Adipocyte (in vitro differentiated cells): ENCODE data around the gene UBE2O.

ENCODE experiments used
- DNase-seq: peaks from one replicate; pipeline ENCODE4 v3.0.0-alpha.2; 2015; ENCODE audit warnings: low read depth
- H3K27me3 ChIP-seq: replicated peaks from 2 replicates; pipeline ENCODE4 v1.7.0; 2013; ENCODE audit warnings: mild to moderate bottlenecking, low read length, moderate library complexity; ENCODE audit not compliant: control insufficient read depth, insufficient read depth
- H3K36me3 ChIP-seq: 2 replicates; pipeline ENCODE4 v1.7.0; 2013; ENCODE audit warnings: low read length, mild to moderate bottlenecking, moderate library complexity; ENCODE audit not compliant: control insufficient read depth, insufficient read depth, severe bottlenecking
- H3K4me1 ChIP-seq: 2 replicates; pipeline ENCODE4 v1.7.0; 2013; ENCODE audit warnings: mild to moderate bottlenecking, low read length, moderate library complexity; ENCODE audit not compliant: control insufficient read depth, insufficient read depth
- H3K4me3 ChIP-seq: 2 replicates; pipeline ENCODE4 v1.7.0; 2013; ENCODE audit warnings: mild to moderate bottlenecking, low read length, moderate library complexity
- H3K9ac ChIP-seq: 2 replicates; pipeline ENCODE4 v1.7.0; 2013; ENCODE audit warnings: mild to moderate bottlenecking, low read length, moderate library complexity
- H3K9me3 ChIP-seq: 2 replicates; pipeline ENCODE4 v1.7.0; 2013; ENCODE audit warnings: mild to moderate bottlenecking, low read length, moderate library complexity; ENCODE audit not compliant: control insufficient read depth

UBE2O gene

DNA sequence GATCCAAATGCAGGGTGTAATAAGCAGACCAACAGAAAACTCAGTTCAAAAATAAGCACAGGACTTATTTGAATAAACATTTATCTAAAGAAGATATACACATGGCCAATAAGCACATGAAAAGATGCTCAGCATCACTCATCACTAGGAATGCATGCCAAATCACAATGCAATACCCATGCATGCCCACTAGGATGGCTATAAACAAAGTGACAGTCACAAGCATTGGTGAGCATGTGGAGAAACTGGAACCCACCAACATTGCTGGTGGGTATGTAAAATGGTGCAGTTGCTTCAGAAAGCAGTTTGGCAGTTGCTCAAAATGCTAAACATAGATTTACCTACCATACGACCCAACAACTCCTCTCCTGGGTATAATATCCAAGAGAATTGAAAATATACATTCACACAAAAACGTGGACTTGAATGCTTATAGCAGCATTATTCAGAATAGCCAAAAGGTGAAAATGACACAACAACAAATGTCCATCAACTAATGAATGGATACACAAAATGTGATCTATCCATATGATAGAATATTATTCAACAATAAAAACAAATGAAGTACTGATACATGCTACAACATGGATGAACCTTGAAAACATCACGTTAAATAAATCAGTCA lies 20.1 kb downstream of the UBE2O start:
- Histone ChIP-seq H3K4me3 (no peak overlapping the region), H3K36me3 (no peaks in the 10 kb centered on the region), H3K9ac (no peak overlapping the region), H3K27me3 (no peaks in the 10 kb centered on the region), H3K9me3 (no peaks in the 10 kb centered on the region), H3K4me1 (peaks cover 14% of the 10 kb centered on the region)
- DNase-seq, result peak; percentile 35

DNA sequence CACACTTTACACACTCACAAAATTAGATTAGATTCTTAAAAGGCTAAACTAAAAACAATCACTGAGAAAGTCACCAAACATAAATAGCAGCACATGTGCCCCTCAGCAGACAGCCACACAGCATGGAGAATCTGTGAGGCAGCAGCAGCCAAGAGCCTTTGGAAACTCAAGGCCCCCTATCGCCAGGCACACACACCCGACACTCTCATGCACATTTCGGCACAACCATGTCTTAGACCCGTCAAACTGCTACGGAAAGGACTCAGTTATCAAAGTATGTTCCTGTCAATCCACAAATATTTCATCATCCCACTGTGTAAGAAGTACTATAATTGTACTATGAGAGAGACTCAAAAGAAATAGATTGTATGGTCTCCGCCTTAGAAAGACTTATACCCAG lies 20.9 kb downstream of the UBE2O start:
- no peaks in the 10 kb centered on the region for H3K36me3 ChIP-seq
- H3K9ac ChIP-seq, result no peak overlapping the region
- peak; percentile 34 for DNase-seq
- no peaks in the 10 kb centered on the region for H3K9me3 ChIP-seq
- no peak overlapping the region for H3K4me3 ChIP-seq
- H3K27me3 ChIP-seq, result no peaks in the 10 kb centered on the region
- H3K4me1 ChIP-seq, result peaks cover 17% of the 10 kb centered on the region

DNA sequence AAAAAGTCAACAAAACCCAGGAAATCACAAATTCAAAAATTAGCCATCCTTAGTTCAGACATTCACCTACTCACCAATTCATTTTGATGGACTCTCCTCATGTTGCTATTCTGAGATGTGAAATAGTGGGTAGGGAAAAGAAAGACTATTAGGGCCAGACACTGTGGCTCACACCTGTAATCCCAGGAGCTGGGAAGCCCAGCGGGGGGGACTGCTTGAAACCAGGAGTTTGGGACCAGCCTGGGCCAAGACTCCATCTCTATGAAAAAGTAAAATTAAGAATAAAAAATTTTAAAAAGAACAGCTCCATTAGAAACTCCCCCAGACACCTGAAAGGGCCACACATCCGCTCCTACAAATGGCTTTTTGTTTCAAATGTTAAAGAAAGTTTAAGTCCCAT lies 21.4 kb downstream of the UBE2O start:
- no peaks in the 10 kb centered on the region for H3K9me3 ChIP-seq
- H3K4me3 ChIP-seq, result no peak overlapping the region
- no peak overlapping the region for H3K9ac ChIP-seq
- no peak for DNase-seq
- H3K27me3 ChIP-seq, result no peaks in the 10 kb centered on the region
- no peaks in the 10 kb centered on the region for H3K36me3 ChIP-seq
- peaks cover 22% of the 10 kb centered on the region for H3K4me1 ChIP-seq

DNA sequence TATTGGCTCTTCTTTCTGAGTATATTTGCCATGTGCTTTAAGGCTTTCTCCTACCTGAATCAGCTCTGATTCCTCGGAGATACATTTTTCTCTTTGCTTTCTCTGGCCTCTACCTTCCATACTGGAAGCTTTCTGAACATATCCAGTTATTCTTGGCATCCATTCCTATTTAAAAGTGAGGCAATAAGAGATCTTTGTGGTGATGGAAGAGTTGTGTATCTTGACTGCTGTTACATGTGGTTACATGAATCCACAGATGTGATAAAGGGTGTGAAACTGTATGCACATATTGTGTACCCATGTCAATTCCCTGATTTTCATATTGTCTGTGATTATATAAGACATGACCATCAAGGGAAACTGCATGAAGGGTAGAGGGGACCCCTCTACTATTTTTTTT lies 24.4 kb downstream of the UBE2O start:
- no peak overlapping the region for H3K4me3 ChIP-seq
- H3K9ac ChIP-seq, result no peak overlapping the region
- H3K4me1 ChIP-seq, result peaks cover 22% of the 10 kb centered on the region
- no peaks in the 10 kb centered on the region for H3K9me3 ChIP-seq
- no peaks in the 10 kb centered on the region for H3K27me3 ChIP-seq
- DNase-seq, result no peak
- no peaks in the 10 kb centered on the region for H3K36me3 ChIP-seq

DNA sequence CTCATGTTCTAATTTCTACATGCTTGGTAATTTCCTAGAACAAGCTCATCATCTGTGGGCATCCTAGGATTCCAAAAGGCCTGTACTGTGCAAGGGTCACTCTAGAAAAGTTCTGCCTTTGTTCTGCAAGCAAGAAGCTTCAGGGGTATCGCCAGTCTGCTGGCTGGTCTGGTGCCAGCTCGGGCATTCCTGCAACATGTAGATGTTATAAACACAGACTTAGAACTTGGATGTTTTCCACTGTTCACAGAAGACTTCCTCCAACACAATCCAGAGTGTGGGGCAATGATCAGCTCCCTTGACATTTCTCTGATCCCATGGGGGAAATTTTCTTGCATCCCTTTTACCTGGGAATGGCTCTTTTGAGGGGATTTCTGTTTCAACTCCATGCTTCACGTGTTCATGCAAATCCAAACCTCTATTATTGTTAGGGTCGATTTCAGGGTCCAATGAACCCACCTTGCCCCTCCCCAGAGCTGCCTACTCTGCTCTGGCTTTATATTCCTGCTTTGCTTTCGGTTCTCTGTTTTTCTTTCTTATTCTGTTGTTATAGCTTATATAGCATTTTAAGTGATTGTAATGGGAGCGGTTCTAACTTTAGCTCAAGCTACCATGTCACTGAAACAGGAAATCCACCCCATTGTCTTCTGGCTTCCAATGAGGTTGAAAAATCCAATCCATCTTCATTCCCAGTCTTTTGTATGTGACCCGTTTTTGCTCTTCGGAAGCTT lies 25.3 kb downstream of the UBE2O start:
- Histone ChIP-seq H3K4me3 (no peak overlapping the region), H3K27me3 (no peaks in the 10 kb centered on the region), H3K4me1 (peaks cover 22% of the 10 kb centered on the region), H3K9me3 (no peaks in the 10 kb centered on the region), H3K9ac (no peak overlapping the region), H3K36me3 (no peaks in the 10 kb centered on the region)
- peak; percentile 71 for DNase-seq

DNA sequence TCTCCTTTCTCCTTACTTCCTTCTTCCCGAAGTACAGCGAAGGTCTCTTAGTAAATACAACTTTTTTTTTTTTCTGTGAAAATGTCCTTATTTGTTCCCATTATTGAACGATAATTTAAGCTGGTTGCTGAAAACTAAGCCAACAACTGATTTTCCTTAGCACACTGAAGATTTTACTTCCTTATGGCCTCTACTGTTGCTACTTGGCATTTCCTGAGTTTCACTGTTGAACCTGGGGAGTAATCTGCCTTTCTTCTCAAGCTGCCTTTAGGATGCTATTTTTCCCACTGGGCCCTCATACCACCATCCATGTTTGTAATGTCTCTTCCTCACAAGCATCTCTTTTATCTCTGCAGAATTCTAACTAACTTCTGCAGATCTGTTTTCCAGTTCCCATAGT lies 26.1 kb downstream of the UBE2O start:
- no peak for DNase-seq
- Histone ChIP-seq H3K27me3 (no peaks in the 10 kb centered on the region), H3K4me3 (no peak overlapping the region)

DNA sequence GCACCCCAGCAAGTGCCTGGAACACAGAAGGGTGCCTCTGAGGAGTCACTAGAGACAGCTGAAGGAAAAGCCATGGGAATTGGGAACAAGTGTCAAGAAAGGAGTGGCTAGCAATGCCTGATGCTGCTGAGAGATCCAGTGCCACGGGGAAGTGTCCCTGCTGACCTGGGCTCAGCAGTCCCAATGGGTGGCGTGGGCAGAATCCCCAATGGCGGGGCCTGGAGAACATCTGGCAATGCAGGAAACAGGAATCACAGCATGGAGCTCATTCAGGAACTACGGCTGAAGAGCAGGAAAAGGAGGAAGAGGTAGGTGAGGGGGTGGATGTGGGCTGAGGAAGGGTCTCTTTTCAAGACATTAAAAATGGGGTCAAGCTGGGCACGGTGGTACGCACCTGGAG lies 30.1 kb downstream of the UBE2O start:
- Histone ChIP-seq H3K4me1 (peaks cover 13% of the 10 kb centered on the region), H3K9me3 (no peaks in the 10 kb centered on the region), H3K27me3 (no peaks in the 10 kb centered on the region), H3K36me3 (no peaks in the 10 kb centered on the region), H3K4me3 (no peak overlapping the region), H3K9ac (no peak overlapping the region)
- no peak for DNase-seq

More for the DNA sequence above, 26.1 kb downstream of the UBE2O start:
- H3K4me1 ChIP-seq, result peaks cover 22% of the 10 kb centered on the region
- H3K36me3 ChIP-seq, result no peaks in the 10 kb centered on the region
- no peak overlapping the region for H3K9ac ChIP-seq
- no peaks in the 10 kb centered on the region for H3K9me3 ChIP-seq

DNA sequence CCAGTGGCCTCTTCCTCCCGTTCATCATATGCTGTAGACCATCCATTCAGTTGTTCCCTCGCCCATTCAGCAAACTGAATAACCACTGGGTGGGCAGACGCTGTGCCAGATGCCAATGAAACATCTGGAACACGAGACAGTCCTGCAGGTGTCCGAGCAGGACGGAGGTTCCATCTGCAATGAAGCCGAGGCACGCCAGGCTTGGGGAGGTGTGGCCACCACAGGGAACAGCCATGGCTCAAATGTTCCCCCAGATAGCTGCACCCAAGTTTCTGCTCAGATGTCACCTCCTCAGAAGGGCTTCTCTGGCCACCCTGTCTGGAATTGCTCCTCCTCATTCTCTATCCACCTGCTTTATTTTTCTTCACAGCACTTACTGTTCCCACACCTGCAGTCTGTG lies 30.5 kb downstream of the UBE2O start:
- Histone ChIP-seq H3K9ac (no peak overlapping the region), H3K36me3 (no peaks in the 10 kb centered on the region), H3K9me3 (no peaks in the 10 kb centered on the region), H3K4me1 (peaks cover 9% of the 10 kb centered on the region), H3K4me3 (no peak overlapping the region), H3K27me3 (no peaks in the 10 kb centered on the region)
- DNase-seq, result no peak

DNA sequence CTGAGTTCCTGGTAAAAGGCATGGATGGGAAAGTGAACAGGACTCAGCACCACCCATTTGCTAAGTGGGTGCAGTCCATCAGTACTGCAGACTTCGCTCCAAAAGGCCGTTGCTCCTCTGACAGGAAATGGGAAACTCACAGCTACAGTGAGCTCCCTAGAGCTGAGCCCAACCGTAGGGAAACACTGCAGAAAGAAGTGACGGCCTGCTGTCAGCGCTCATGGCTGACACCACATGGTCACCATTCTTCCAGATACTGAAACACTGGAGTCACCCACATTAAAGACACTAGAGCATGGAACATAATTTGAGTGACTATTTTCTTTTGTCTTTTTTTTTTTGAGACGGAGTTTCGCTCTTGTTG lies 31.9 kb downstream of the UBE2O start:
- Histone ChIP-seq H3K9ac (no peak overlapping the region), H3K36me3 (no peaks in the 10 kb centered on the region), H3K27me3 (no peaks in the 10 kb centered on the region), H3K4me1 (no peaks in the 10 kb centered on the region), H3K9me3 (no peaks in the 10 kb centered on the region), H3K4me3 (no peak overlapping the region)
- DNase-seq, result no peak

DNA sequence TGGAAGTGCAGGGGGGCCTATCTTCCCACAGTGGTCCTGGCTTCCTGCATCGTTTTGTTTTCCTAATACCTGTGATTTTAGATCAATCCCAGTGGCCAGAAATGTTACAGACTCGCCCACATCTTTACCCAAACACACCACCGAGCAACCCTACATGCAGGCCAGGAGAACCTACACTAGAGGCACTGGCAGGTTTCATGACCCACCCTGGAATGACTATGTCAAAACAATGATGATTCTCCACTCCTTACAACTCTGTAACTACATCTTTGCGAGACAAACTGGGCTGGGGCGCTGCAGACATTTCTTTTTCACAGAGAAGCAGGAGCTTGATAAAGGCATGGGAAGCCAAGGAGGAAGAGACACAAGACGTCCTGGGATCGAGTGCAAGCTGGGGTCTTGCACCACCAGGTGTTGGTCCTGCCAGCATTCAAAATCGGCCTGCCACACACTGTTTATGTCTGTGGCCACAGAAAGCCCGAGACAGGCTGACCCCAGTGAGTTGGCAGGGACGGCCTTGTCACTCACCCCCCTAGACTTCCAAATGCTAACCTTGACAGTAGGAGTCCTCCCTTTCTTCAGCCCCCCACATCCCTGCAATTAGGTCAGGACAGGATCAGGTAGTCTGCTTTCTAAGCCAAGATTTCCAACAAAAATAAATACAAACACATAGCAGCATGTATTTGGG lies 32.5 kb downstream of the UBE2O start:
- Histone ChIP-seq H3K9me3 (no peaks in the 10 kb centered on the region), H3K4me1 (no peaks in the 10 kb centered on the region), H3K36me3 (no peaks in the 10 kb centered on the region), H3K27me3 (no peaks in the 10 kb centered on the region), H3K4me3 (no peak overlapping the region), H3K9ac (no peak overlapping the region)
- no peak for DNase-seq

DNA sequence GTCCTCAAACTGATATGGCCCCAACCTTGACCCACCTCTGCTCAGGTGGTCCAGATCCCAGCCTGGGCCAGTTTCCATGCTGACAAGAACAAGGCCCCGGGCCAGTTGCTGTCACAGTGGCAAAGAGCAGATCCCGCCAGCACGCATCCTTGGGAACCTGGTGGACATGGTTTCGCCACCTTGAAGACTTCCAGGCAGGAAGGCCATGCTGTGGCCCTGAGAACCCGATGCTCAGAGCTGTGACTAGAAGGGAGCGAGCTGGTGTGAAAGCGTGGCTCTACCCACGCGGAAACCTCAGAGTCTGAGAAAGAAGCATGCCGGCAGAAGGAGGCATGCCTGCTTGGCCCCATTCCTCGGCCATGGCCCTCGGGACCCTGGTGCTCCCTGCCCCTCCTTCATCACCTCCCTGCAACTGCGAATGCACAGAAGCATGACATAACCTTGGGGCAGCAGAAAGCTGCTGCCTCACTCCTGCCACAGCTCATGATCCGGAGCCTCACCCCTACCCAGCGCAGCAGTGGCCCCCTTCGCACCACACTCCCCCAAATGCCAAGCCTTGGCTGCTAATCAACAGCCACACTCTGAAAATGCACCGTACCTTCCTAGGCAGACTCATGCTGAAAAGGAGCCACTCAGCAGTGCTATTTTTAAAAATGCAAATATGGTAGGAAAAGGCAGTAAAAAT lies 33.2 kb downstream of the UBE2O start:
- peaks cover 2% of the 10 kb centered on the region for H3K4me1 ChIP-seq
- H3K9ac ChIP-seq, result no peak overlapping the region
- DNase-seq, result no peak
- H3K36me3 ChIP-seq, result no peaks in the 10 kb centered on the region
- H3K4me3 ChIP-seq, result no peak overlapping the region
- no peaks in the 10 kb centered on the region for H3K27me3 ChIP-seq
- H3K9me3 ChIP-seq, result no peaks in the 10 kb centered on the region
